Epithelial cell of proximal tubule (primary cell): ENCODE measurements around the gene P2RX5. TPM values are rescaled to one million over a fixed set of nuclear protein-coding genes. Genes with fewer than 3 reads are reported as not detected.
A peak's percentile ranks its signal among the peaks of the same experiment; 100 is the strongest.

Experiments used
- DNase-seq: peaks from one replicate; pipeline ENCODE4 v3.0.0-alpha.2; 2011; ENCODE audit warnings: low read depth
- H3K4me3 ChIP-seq: 2 replicates; pipeline ENCODE4 v1.5.1; 2011; ENCODE audit warnings: low read depth, mild to moderate bottlenecking, low read length
- total RNA-seq: library from RNA; depleted of rRNA; stranded (reverse); fragments of >200 nt; gene quantifications from 2 replicates; pipeline ENCODE4 v1.2.3, GENCODE V29; 2015
- TF ChIP-seq, protein P1 (sequence below): conservative IDR thresholded peaks from 2 replicates; pipeline ENCODE4 v1.5.1; 2012; ENCODE audit warnings: low read depth, mild to moderate bottlenecking, low read length

Gene P2RX5
- total RNA-seq, 1 donor from 2014 or later = 4.8 TPM

DNA sequence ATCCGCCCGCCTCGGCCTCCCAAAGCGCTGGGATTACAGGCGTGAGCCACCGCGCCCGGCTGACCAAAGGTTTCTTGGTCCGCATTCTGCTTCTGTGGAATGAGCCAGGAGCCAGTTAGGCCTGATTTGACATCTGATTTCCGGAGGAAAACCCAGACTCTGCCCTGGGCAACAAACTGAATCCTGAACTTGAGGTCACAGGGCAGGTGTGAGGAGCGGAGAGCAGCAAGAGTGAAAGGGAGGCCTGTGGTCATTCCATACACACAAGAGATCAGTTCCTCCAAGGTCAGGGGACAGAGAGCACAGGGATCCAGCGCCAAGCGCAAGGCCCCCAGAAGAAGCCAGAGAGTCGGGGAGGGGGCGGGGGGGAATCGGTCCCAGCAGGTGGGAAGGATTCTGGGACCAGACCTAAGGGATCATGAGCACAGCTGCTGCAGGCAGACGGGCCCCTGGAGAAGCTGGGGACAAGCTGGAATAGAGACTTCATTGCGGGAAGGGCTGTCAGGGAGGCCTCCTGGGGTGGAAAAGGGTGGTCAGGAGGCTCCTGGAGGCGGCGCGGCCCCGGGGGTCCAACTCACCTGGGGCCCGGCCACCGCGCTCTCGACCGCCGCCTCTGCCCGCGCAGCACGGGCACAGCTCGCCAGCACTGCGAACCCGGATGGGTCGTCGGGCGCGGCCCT, 60.3 kb downstream of the P2RX5 start:
- peak; percentile 60 for DNase-seq
- H3K4me3 ChIP-seq = peak overlapping the region; percentile 96
- TF ChIP-seq, protein P1, sequence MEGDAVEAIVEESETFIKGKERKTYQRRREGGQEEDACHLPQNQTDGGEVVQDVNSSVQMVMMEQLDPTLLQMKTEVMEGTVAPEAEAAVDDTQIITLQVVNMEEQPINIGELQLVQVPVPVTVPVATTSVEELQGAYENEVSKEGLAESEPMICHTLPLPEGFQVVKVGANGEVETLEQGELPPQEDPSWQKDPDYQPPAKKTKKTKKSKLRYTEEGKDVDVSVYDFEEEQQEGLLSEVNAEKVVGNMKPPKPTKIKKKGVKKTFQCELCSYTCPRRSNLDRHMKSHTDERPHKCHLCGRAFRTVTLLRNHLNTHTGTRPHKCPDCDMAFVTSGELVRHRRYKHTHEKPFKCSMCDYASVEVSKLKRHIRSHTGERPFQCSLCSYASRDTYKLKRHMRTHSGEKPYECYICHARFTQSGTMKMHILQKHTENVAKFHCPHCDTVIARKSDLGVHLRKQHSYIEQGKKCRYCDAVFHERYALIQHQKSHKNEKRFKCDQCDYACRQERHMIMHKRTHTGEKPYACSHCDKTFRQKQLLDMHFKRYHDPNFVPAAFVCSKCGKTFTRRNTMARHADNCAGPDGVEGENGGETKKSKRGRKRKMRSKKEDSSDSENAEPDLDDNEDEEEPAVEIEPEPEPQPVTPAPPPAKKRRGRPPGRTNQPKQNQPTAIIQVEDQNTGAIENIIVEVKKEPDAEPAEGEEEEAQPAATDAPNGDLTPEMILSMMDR = no peak

- TF ChIP-seq, protein P1 = no peak
These were observed 63.7 kb downstream of the P2RX5 start for GRCh38 chr17:3632287-3632686.

GRCh38 chr17:3630781-3631180, 65.2 kb downstream of the P2RX5 start:
- TF ChIP-seq, protein P1 = no peak
- no peak overlapping the region for H3K4me3 ChIP-seq
- no peak for DNase-seq

More at GRCh38 chr17:3632287-3632686, 63.7 kb downstream of the P2RX5 start:
- no peak for DNase-seq
- H3K4me3 ChIP-seq = no peak overlapping the region

GRCh38 chr17:3627769-3628167, 68.2 kb downstream of the P2RX5 start:
- DNase-seq = no peak
- TF ChIP-seq, protein P1 = no peak
- H3K4me3 ChIP-seq = no peak overlapping the region

GRCh38 chr17:3626831-3627768, 68.9 kb downstream of the P2RX5 start:
- TF ChIP-seq, protein P1 = no peak
- no peak overlapping the region for H3K4me3 ChIP-seq
- DNase-seq = no peak

Other genes starting within 250 kb of the P2RX5 start
- 0.07 TPM in 1 of 2 replicates, not detected in the other for gene SPATA22, start 224.3 kb downstream of the P2RX5 start, total RNA-seq
- 0.06 TPM in 1 of 2 replicates, not detected in the other for gene ASPA, start 220.2 kb downstream of the P2RX5 start, total RNA-seq
- gene TRPV3, start 138.3 kb downstream of the P2RX5 start, total RNA-seq = 0.36 and 0.46 TPM in 2 replicates
- gene TRPV1, start 86.7 kb downstream of the P2RX5 start, total RNA-seq = 0.87 and 1.7 TPM in 2 replicates
- 18.1 and 23.5 TPM in 2 replicates for gene SHPK, start 59.9 kb downstream of the P2RX5 start, total RNA-seq
- gene CTNS, start 59.4 kb downstream of the P2RX5 start, total RNA-seq = 5.9 and 18.2 TPM in 2 replicates
- 426 and 444 TPM in 2 replicates for gene TAX1BP3, start 27.6 kb downstream of the P2RX5 start, total RNA-seq
- gene EMC6, start 27.3 kb downstream of the P2RX5 start, total RNA-seq = 25.6 and 43.7 TPM in 2 replicates
- gene HASPIN, start 27.7 kb upstream of the P2RX5 start, total RNA-seq = 12.3 and 15.4 TPM in 2 replicates
- gene ITGAE, start 105.0 kb upstream of the P2RX5 start, total RNA-seq = 36.0 and 61.0 TPM in 2 replicates
- gene NCBP3, start 150.1 kb upstream of the P2RX5 start, total RNA-seq = 15.2 and 16.4 TPM in 2 replicates
- gene CAMKK1, start 196.9 kb upstream of the P2RX5 start, total RNA-seq = 5.9 and 7.1 TPM in 2 replicates
- not detected in 2 replicates for gene P2RX1, start 220.3 kb upstream of the P2RX5 start, total RNA-seq